Left hindlimb (tissue), 1 donor: ENCODE results near the gene NDUFAF8.

Experiments used
- DNase-seq: peaks from one replicate; pipeline ENCODE4 v3.0.0-alpha.2; 2018

Gene NDUFAF8

GRCh38 chr17:81238815-81239713, at the start of gene NDUFAF8, which contains the start of gene TEPSIN:
Gene NDUFAF8, plus strand, starts transcription at chr17:81239318. Its CDS starts 46 bp downstream, at chr17:81239364.
Gene TEPSIN, minus strand, starts transcription at chr17:81239055. Its CDS starts 22 bp downstream, at chr17:81239033.
- DNase-seq: peak; percentile 98

GRCh38 chr17:81189670-81190530, 49.2 kb upstream of the NDUFAF8 start:
- DNase-seq: no peak

GRCh38 chr17:81190591-81190990, 48.5 kb upstream of the NDUFAF8 start:
- peak; percentile 29 for DNase-seq

GRCh38 chr17:81191116-81191515, 48.0 kb upstream of the NDUFAF8 start:
- DNase-seq: no peak

- DNase-seq: no peak
Measured at GRCh38 chr17:81191646-81192045, 47.5 kb upstream of the NDUFAF8 start.

- DNase-seq: no peak
Measured at GRCh38 chr17:81192386-81193050, 46.6 kb upstream of the NDUFAF8 start.

GRCh38 chr17:81193051-81193410, 46.1 kb upstream of the NDUFAF8 start:
- DNase-seq: no peak

- peak; percentile 40 for DNase-seq
Measured at GRCh38 chr17:81193470-81194224, 45.5 kb upstream of the NDUFAF8 start.

- peak; percentile 25 for DNase-seq
Measured at GRCh38 chr17:81194225-81194760, 44.8 kb upstream of the NDUFAF8 start.

GRCh38 chr17:81194941-81195901, 43.9 kb upstream of the NDUFAF8 start:
- DNase-seq: no peak

- DNase-seq: no peak
Measured at GRCh38 chr17:81195941-81196495, 43.1 kb upstream of the NDUFAF8 start.

GRCh38 chr17:81196505-81197408, 42.4 kb upstream of the NDUFAF8 start:
- no peak for DNase-seq

- DNase-seq: no peak
Measured at GRCh38 chr17:81197409-81197795, 41.7 kb upstream of the NDUFAF8 start.

GRCh38 chr17:81197831-81198490, 41.2 kb upstream of the NDUFAF8 start:
- no peak for DNase-seq

- no peak for DNase-seq
Measured at GRCh38 chr17:81198826-81199481, 40.2 kb upstream of the NDUFAF8 start.

- no peak for DNase-seq
Measured at GRCh38 chr17:81199482-81199830, 39.7 kb upstream of the NDUFAF8 start.

GRCh38 chr17:81200201-81200600, 38.9 kb upstream of the NDUFAF8 start:
- no peak for DNase-seq
